HG03439 (cell line): ENCODE results near the gene MGLL.

ENCODE experiments used
- ATAC-seq: cut with Tn5 transposase; IDR thresholded peaks from one replicate; pipeline ENCODE4 v1.9.1; 2021; ENCODE audit warnings: mild to moderate bottlenecking, moderate library complexity; ENCODE audit not compliant: unreplicated experiment

The MGLL gene

DNA sequence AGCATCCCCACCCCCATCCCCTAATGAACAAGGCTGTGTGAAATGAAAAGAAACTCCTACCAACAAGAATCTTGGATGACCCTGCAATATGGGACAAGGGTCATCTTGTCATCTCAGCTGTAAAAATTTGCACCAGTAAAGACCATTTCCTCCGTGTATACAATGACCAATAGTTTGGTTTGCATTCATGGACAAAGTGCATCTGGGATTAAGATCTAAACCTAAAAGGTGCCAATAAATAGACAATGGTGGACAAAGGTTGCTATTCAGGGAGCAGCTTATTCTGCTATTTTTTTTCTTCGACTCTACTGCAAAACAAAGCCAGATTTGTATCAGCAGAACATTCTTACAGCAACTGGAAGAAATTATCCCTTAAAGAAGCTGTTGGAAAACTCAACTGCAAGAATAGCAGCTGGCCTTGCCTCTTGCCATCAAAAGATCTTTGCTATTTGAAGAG is 8.0 kb downstream of the MGLL start:
- ATAC-seq = no peak

DNA sequence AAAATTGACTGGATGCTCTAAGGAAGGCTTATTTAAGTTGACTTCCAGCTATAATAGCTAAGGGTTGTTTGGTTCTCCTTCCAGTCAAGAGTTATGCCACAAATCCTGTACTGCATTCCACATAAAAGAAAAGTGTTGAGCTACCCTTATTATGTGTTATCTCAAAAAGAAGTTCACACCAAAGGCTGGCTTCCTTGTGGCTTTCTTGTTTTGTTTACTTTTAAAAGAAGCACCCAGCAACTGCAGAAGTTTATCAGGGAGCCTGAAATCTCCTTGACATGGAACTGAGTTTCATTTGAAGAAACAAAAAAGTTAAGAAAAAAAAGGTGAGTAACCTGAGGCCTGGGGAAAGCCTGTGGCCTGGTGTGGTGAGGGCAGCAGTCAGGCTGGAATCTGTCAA is 10.2 kb downstream of the MGLL start:
- ATAC-seq = no peak

DNA sequence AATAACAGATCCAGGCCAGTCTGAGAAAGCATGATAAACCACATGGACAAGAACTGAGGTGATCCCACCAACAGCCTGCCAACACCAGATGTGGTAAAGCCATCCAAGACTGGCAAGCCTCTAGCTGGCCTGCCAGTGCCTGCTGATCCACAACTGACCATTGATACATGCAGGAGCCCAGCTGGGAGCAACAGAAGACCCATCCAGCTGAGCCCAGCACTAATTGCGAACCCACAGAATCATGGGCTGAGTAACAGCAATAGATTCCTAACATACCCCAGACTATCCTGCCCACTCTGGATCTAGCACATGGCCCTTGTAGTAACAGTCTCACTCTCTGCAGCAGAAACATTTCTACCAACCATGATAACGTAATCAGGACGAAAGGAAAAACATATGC is 10.6 kb downstream of the MGLL start:
- no peak for ATAC-seq

DNA sequence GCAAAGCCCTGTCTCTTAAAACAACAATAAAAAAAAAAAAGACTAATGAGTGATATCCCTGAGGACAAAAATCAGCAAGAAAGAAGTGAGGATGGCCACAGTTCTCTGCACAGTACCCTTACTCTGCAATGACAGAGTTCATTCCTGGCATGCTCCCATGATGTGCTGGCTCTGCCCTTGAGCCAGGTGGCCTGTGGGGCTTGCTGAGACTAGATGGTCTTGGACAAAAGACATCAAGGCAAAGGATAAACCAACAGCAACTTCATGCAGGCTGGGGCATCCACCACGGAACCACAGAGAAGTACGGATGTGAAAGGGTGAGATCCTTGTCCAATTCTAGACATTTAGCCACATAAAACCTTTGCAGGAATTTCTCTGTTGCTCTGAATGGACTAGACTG is 12.7 kb downstream of the MGLL start:
- no peak for ATAC-seq

DNA sequence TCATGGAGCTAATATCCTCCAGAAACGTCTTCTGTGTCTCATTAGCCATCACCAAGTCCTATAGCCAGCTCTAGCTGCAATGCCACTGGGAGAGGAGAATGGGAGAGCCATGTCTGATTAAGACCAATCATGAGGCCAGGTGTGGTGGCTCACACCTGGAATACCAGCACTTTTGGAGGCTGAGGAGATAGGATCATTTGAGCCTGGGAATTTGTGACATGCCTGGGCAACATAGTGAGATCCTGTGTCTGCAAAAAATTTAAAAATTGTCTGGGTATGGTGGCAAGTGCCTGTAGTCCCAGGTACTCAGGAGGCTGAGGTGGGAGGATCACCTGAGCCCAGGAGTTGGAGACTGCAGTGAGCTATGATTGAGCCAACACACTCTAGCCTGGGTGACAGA is 13.1 kb downstream of the MGLL start:
- no peak for ATAC-seq

DNA sequence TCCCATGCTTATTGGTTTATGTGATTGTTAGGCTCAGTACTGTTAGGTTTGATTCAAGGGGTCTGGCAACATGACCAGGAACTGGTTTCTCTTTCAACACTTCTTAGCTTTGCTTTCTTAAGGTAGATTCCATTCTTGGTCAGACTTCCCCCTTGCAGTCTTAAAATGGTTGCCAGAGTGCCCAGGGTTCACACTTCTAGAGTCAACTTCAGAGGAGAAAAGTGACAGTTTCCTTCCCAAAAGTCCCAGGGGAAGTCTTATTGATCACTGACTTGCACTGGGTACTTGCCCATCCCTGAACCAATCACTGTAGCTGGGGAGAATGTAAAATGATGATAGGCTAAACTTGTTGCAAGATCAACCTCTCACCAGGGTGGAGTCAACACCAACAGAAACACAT is 14.1 kb downstream of the MGLL start:
- no peak for ATAC-seq

DNA sequence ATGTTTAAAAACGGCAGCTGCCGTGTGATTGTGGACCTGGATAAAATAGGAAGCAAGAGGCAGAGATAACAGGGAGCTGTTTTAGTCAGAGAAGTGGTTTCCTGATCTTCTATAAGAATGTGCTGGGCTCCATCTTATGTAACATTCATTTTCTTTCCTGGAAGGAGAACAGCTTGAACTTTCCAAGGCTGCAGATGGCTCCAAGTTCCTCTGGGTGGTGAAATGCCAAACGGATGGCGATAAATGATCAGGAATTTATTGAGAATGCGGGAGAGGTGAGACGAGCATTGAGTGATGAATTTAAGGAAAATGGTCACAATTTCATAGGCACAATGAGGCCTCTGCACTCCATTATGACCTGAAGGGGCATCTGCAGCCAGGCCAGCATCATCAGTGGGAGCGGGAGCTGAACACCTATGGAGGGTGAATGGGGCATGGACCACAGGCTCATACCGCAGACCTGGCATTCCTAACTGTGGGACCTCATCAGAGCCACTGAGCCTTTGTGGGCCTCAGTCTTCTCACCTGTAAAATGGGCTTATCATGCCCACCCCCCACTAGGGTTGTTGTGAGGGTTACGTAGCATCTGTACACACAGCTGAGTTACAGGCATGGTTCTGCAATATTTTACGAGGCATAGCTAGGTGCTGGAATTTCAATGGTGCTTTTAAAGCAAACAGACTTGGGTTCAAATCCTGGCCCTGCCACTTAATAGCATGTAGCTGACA is 17.1 kb downstream of the MGLL start:
- no peak for ATAC-seq

DNA sequence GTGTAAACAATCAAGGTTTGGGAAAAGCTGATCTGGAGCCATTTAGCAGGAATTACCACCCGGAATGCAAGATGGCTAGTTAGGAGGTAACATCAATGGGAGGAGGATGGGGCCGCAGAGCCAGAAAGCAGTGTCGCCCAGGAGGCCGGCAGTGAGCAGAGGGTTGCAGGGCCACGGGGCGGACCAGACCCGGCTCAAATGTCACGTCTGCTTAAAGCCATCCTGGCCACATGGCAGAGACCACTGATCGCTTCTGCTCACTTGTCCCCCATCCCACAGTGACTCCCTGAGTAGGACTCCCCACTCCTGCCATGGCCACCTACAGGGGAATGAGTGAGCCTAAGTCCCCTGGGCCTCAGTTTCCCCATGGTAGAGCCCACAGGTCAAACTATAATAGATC is 18.2 kb downstream of the MGLL start:
- no peak for ATAC-seq

DNA sequence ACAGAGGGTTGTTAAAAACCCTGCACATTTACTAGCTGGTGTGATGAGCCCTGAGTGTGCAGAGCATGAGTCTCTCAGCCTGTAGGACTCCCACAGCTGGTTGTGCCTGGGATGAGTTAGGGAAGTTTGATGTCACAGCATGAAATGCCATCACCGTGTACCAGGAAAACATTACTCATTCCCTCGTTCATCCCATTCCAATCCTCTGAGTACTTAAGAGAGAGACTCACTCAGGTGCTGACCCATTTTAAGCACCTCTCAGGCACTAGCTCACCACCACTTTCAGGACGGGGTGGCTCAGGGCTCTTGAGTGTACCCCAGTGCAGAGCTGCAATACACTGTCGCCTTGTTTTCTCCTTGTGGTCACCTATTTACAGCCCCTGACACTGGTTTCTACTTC is 18.7 kb downstream of the MGLL start:
- ATAC-seq = no peak

DNA sequence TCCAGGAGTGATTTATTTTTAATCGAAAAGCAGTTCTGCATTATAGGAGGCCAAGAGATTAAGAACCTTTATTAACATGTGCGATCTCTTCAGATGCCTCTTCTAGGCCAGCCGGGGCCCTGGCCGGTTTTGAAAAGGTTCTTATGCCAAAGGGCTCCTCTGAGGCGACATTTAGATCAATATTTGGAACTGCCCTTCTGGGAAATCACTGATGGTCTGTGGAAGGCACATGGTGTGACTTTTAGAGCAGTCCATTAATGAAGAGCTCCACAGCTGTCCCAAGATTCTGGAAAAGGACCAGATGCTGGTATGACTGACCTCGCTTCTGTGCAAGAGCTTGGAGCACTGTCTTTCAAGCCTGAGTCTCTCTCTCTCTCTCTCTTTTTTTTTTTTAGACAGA is 19.7 kb downstream of the MGLL start:
- ATAC-seq = no peak

DNA sequence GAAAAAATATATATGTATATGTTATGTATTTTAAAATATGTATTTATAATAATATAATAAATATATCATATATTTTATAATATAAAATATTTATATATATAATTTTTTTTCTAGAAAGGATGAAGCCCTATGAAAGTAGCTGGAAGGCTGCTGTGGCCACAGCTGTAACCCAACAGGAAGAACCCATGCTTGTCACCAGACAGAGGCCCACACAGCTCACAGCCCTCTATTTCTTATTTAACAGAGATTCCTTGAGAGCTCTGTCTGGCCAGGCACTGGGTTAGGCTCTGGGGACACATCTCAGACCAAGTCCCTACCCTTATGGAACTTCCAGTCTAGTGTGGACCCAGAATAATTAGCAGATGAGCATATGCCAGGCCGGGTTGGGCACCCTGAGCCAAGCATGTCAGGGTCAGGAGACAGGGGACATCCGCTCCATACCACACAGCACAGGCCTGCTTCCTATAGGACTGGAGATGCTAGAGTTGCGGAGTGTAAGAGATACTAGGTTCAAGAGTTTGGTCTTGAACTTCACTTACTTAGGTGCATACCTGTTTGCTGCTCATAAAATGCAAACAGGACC is 20.5 kb downstream of the MGLL start:
- ATAC-seq = no peak

DNA sequence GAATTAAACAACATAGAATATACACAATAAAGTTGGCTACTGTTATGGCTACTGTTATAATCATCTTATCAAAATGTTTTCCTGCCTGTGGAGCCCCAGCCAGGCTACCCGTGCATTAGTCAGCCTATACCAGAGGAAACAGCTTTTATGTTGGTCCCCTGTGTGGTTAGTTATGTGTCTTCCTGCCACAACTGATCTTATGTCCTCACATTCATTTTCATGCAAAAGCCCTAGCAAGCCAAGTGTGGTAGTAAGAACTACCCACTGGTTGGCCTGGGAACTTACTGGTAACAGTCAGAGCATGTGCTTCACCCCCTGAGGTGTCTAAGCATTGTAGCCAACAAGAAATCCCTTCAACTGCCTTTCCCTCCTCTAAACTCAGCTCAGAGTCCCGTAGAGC is 21.8 kb downstream of the MGLL start:
- no peak for ATAC-seq

DNA sequence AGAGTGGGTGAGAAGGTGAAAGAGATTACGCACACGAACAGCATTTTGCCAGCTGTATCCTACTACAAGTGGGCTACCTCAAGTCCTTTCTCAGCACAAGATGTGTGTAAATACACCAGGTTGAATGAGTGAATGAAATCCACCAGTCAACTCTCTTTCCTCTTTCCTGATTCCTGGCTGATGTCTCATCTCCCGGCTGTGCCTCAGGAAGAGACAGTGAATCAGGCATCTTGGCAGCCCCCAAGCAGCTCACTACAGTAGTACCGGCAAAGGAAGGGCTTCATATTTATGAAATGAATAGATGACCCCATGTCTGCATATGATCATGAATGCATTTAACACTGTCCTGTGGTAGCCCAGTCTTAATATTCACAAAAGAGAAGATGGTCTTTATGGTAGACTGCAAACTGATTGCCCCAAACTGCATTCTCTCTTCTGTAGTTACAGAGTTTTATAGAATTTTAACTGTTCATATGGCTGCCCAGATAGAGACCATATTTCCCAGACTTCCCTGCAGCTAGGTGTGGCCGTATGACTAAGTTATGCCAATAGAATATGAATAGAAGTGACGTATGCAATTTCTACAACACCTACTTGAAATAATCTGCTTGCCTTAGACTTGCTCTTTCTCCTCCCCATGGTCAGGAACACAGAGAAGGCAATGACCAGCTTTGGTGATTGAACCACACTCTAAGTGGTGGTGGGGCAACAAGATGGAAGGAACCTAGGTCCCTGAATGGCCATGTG is 22.7 kb downstream of the MGLL start:
- ATAC-seq = no peak

DNA sequence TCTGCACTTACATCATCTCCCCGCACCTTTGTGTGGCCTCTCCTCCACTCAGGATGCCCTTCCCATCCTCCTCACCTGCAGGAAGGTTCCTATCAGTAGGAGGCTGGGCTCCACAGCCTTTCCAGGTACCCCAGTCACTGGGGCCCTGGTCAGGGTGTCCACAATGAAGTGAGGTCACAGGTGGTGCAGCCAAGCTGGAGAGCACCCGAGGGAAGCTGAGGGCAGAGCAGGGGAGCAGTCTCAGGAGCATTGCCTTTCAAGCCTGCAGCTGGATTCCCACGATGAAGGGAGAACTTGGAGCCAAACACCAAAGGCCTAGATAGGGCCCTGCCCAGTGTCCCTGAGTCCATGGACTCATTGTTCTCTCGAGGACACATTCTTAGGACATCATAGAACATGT is 23.6 kb downstream of the MGLL start:
- no peak for ATAC-seq

DNA sequence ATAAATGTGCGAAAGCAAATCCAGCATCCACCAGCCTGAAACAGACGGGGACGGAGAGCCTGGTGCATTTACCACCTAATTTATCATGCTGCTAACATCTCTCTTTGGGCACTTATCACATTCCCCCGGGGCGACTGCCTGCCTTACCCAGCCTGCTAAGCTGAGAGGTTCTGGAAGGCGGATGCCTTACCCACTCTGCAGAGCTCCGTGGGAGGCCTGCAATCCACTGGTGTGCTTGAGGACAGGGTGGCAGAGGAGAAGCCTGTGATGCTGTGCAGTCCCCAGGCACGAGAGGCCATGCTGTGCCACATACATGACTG is 25.5 kb downstream of the MGLL start:
- no peak for ATAC-seq

DNA sequence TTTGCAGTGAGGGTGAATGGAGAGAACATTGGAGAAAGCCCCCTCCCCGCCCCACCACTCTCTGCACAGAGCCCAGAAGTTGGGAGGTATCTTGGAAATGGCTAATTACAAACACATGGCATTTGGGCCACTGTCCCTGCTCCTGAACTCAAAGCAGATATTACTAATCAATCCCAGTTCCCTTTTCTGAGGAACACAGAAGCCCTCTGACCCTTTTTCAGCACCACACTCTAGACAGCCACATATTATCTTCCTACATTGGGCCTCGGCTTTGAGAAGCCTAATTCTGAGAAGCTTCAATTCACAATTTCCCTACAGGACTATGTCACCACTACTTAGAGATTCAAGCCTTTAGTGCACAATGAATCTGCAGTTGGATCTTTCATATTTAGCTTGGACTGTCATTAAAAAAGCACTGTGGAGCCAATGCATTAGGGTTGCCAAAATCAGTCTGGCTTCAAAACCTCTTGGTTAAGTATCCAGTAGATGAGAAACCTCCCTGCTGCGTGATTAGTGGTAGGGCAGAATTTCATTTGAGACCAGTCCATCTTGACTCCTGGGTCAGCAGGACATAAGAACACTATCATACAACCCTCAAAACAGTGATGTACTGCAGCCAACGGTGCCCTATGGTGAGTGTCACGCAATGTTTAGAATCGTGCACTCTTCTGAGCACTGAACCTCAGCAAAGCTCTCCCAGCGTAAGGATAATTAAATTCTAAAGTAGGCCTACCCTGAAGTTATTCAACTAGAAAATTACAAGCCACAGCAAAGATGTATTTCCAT is 26.1 kb downstream of the MGLL start:
- no peak for ATAC-seq

DNA sequence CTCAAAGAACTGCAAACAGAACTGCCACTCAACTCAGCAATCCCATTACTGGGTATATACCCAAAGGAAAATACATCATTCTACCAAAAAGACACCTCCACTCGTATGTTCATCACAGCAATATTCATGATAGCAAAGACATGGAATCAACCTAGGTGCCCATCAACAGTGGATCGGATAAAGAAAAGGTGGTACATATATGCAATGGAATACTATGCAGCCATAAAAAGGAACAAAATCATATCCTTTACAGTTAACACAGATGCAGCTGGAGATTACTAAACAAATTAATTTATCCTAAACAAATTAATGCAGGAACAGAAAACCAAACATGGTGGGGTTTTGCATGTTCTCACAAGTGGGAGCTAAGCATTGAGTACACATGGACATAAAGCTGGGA is 27.3 kb downstream of the MGLL start:
- no peak for ATAC-seq

DNA sequence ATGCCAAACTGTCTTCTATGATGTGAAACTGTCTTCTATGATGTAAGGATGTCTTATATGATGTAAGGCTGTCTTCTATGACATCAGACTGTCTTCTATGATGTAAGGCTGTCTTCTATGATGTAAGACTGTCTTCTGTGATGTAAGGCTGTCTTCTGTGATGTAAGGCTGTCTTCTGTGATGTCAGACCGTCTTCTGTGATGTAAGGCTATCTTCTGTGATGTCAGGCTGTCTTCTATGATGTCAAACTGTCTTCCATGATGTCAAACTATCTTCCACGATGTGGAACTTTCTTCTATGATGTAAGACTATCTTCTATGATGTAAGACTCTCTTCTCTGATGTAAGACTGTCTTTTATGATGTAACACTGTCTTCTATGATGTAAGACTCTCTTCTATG is 27.9 kb downstream of the MGLL start:
- ATAC-seq = no peak

DNA sequence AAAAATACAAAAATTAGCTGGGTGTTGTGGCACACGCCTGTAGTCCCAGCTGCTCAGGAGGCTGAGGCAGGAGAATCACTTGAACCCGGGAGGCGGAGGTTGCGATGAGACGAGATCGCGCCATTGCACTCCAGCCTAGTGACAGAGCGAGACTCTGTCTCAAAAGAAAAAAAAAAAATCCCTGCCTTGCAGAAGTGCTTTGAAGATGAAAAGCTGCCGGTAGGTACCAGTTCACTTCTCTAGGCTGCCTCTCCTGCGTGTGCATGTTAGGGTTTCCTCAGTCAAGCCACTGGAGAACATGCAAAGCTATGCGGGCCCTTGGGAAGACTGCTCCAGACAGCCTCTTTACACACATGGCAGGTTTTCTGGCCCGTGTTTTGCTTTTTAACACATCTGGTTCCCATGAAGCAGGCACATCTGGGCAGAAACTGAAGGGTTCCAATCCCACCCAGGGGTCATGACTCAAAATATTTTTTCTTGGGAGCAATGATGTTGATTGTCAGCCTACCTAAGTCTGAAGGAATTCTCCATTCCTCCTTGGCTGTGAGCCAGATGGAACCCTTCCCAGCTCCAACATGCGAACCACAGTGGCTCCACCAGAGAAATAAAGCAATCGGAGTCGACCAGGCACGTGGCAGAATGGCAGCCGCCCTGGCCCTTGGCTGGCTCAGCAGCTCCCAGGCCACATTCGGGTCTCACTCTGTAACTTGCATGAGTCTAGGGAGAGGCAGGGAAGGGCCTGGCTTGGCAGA is 29.6 kb downstream of the MGLL start:
- no peak for ATAC-seq

DNA sequence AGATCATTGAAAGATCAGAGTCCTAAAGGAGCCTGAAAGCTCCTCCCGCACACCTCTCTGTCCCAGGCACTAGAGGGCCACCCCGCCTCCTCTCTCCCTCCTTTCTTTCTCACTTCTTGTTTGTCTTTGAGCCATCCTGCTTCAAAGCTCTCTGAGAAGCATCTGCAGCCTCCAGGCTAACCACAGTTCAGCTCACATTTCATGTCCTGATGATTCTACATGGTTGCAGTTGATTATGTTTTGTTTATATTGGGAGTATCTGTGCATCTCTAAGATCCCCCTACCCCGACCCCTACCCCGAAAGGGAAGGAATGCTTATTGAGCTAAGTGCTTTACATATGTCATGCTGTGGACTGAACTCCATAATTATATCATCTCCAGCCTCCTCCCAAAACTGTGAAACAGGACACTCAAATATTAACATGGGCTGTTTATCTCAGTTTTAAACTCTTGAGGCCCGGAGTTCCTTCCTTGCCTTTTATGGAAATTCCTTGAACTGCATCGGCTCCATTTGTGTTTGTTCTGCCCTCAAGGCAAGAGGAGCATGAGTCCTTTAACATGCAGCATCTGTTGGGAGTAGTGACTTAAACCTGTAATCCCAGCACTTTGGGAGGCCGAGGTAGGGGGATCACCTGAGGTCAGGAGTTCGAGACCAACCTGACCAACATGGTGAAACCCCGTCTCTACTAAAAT is 30.9 kb downstream of the MGLL start:
- ATAC-seq = no peak

DNA sequence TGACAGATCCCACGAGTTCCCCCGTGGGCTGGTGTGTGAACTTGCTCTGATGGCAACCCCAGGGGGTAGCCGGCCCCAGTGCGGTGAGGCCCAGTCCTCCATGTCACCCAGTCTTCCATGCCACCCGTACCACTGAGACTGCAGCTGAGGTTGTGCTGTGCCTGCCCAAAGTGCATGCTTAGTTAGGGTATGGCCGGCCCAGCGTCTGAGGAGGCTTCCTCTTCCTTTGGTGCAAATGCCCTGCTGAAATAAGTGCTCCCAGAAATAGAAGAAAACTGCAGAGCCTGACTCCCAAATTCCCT is 31.5 kb downstream of the MGLL start:
- ATAC-seq = no peak
